Hepatic stellate cell (primary cell): ENCODE measurements around the gene GNAI1.
"Not testable (repeated sequence)": the region's sequence is repeated elsewhere in the genome, so short reads cannot be mapped to it uniquely, and the experiment has no call there.

ENCODE experiments used
- DNase-seq: peaks from one replicate; pipeline ENCODE4 v3.0.0; 2011; ENCODE audit warnings: low spot score

The GNAI1 gene

GRCh38 chr7:80132594-80132993, 2.0 kb upstream of the GNAI1 start:
- no peak for DNase-seq

- peak; percentile 14 for DNase-seq
Measured at GRCh38 chr7:80133361-80134114, 1.1 kb upstream of the GNAI1 start.

GRCh38 chr7:80134115-80134535, 506 bp upstream of the GNAI1 start:
- DNase-seq, result no peak

GRCh38 chr7:80135309-80136104, 876 bp downstream of the GNAI1 start:
- peak; percentile 34 for DNase-seq

GRCh38 chr7:80136261-80137055, 1.8 kb downstream of the GNAI1 start:
- peak; percentile 19 for DNase-seq

- no peak for DNase-seq
Measured at GRCh38 chr7:80137410-80137809, 2.8 kb downstream of the GNAI1 start.

GRCh38 chr7:80139236-80139635, 4.6 kb downstream of the GNAI1 start:
- DNase-seq, result no peak

- no peak for DNase-seq
Measured at GRCh38 chr7:80140388-80140787, 5.8 kb downstream of the GNAI1 start.

GRCh38 chr7:80141376-80141775, 6.7 kb downstream of the GNAI1 start:
- no peak for DNase-seq

- no peak for DNase-seq
Measured at GRCh38 chr7:80142853-80143580, 8.4 kb downstream of the GNAI1 start.

GRCh38 chr7:80145780-80146422, 11.3 kb downstream of the GNAI1 start:
- peak; percentile 11 for DNase-seq

- no peak for DNase-seq
Measured at GRCh38 chr7:80146545-80147182, 12.0 kb downstream of the GNAI1 start.

- no peak for DNase-seq
Measured at GRCh38 chr7:80147543-80148391, 13.1 kb downstream of the GNAI1 start.

- no peak for DNase-seq
Measured at GRCh38 chr7:80150611-80151273, 16.1 kb downstream of the GNAI1 start.

GRCh38 chr7:80151274-80151665, 16.6 kb downstream of the GNAI1 start:
- DNase-seq, result no peak

GRCh38 chr7:80153446-80153845, 18.8 kb downstream of the GNAI1 start:
- DNase-seq, result no peak

GRCh38 chr7:80154656-80155333, 20.2 kb downstream of the GNAI1 start:
- DNase-seq, result no peak

GRCh38 chr7:80155374-80155773, 20.7 kb downstream of the GNAI1 start:
- DNase-seq, result no peak

- DNase-seq, result not testable (repeated sequence)
Measured at GRCh38 chr7:80157770-80158169, 23.1 kb downstream of the GNAI1 start.
